ENCODE results near the gene MAOA.

GRCh38 chrX:43716696-43717095 is 60.6 kb downstream of the MAOA start:
- TF ChIP-seq CTCF (IDR thresholded peaks at IDR 0.05) (no peak), POLR2A (IDR thresholded peaks at IDR 0.05) (no peak)
